Neural cell (in vitro differentiated cells): ENCODE measurements around the gene PFDN2.

Source experiments
- CTCF ChIP-seq: fragments of 450-650 bp; IDR thresholded peaks from 2 replicates; pipeline ENCODE4 v1.5.1; 2014; ENCODE audit warnings: antibody characterized with exemption, mild to moderate bottlenecking, moderate library complexity; ENCODE audit not compliant: poor library complexity, severe bottlenecking
- EP300 ChIP-seq: fragments of 450-650 bp; conservative IDR thresholded peaks from 2 replicates; pipeline ENCODE4 v1.6.1; 2014; ENCODE audit warnings: antibody characterized with exemption, mild to moderate bottlenecking, moderate library complexity; ENCODE audit not compliant: poor library complexity, severe bottlenecking
- EZH2 ChIP-seq: fragments of 200-600, 300-800 bp; shearing (Covaris generic), sonication (generic); IDR thresholded peaks from 2 replicates; pipeline ENCODE4 v1.6.1; 2014; ENCODE audit warnings: antibody characterized with exemption, low read length, borderline replicate concordance, mild to moderate bottlenecking; ENCODE audit not compliant: insufficient read depth, poor library complexity, severe bottlenecking
- MXI1 ChIP-seq: fragments of 450-650 bp; conservative IDR thresholded peaks from 2 replicates; pipeline ENCODE4 v1.6.1; 2014; ENCODE audit warnings: antibody characterized with exemption, mild to moderate bottlenecking; ENCODE audit not compliant: poor library complexity, severe bottlenecking
- POLR2AphosphoS5 ChIP-seq: IDR thresholded peaks from 2 replicates; pipeline ENCODE4 v1.6.1; 2012
- RAD21 ChIP-seq: fragments of 450-650 bp; conservative IDR thresholded peaks from 2 replicates; pipeline ENCODE4 v1.6.1; 2014; ENCODE audit warnings: antibody characterized with exemption, mild to moderate bottlenecking, moderate library complexity
- REST ChIP-seq: IDR thresholded peaks from 2 replicates; pipeline ENCODE4 v1.6.1; 2012; ENCODE audit warnings: borderline replicate concordance
- SMC3 ChIP-seq: fragments of 450-650 bp; conservative IDR thresholded peaks from 2 replicates; pipeline ENCODE4 v1.6.1; 2014; ENCODE audit warnings: antibody characterized with exemption, mild to moderate bottlenecking, moderate library complexity; ENCODE audit not compliant: poor library complexity
- TAF1 ChIP-seq: IDR thresholded peaks from 2 replicates; pipeline ENCODE4 v1.6.1; 2012; ENCODE audit warnings: low read depth

- TF ChIP-seq EP300 (no peak), CTCF (no peak), TAF1 (no peak), EZH2 (no peak), POLR2AphosphoS5 (no peak), REST (no peak), RAD21 (no peak), SMC3 (no peak), MXI1 (no peak)
Observed at GRCh38 chr1:161074676-161075368, 43.0 kb downstream of the PFDN2 start.
